Activated CD4-positive, alpha-beta T cell treated with anti-CD3 and anti-CD28 coated beads for 24 hours (primary cell): ENCODE data around the gene TXLNA.
"Not testable (repeated sequence)": the region's sequence is repeated elsewhere in the genome, so short reads cannot be mapped to it uniquely, and the experiment has no call there.

Experiments
- DNase-seq, 2 donors: peaks; one replicate each; pipeline ENCODE4 v3.0.0-alpha.2; 2020; ENCODE audit warnings: low read depth in 2 of 2

TXLNA gene

GRCh38 chr1:32179443-32180185 lies at the start of gene TXLNA:
TXLNA (plus strand) TSS chr1:32179675; CDS start chr1:32180346, 671 bp downstream.
- DNase-seq: peak; percentile 84 to 86

- DNase-seq: not testable (repeated sequence)
These were observed 45.6 kb upstream of the TXLNA start for GRCh38 chr1:32133950-32134280.

GRCh38 chr1:32137111-32137510 lies 42.4 kb upstream of the TXLNA start:
- DNase-seq: no peak

- no peak for DNase-seq
These were observed 40.5 kb upstream of the TXLNA start for GRCh38 chr1:32138965-32139364.

- no peak for DNase-seq
These were observed 36.8 kb upstream of the TXLNA start for GRCh38 chr1:32142446-32143301.

- not testable (repeated sequence) for DNase-seq
These were observed 36.2 kb upstream of the TXLNA start for GRCh38 chr1:32143302-32143695.

GRCh38 chr1:32144033-32144432 lies 35.4 kb upstream of the TXLNA start:
- no peak for DNase-seq

GRCh38 chr1:32147799-32148198 lies 31.7 kb upstream of the TXLNA start:
- DNase-seq: not testable (repeated sequence)

- no peak for DNase-seq
These were observed 28.6 kb upstream of the TXLNA start for GRCh38 chr1:32150847-32151246.

- no peak for DNase-seq
These were observed 28.1 kb upstream of the TXLNA start for GRCh38 chr1:32151319-32151787.

GRCh38 chr1:32159189-32159588 lies 20.3 kb upstream of the TXLNA start:
- DNase-seq: no peak

GRCh38 chr1:32163405-32163804 lies 16.1 kb upstream of the TXLNA start:
- DNase-seq: no peak

- not testable (repeated sequence) for DNase-seq
These were observed 13.8 kb upstream of the TXLNA start for GRCh38 chr1:32165633-32166032.

GRCh38 chr1:32170991-32171390 lies 8.5 kb upstream of the TXLNA start:
- DNase-seq: no peak

- no peak for DNase-seq
These were observed 6.7 kb upstream of the TXLNA start for GRCh38 chr1:32172621-32173245.

GRCh38 chr1:32178380-32179192 lies 889 bp upstream of the TXLNA start:
- DNase-seq: no peak

GRCh38 chr1:32179193-32179442 lies 357 bp upstream of the TXLNA start:
- DNase-seq: no peak

GRCh38 chr1:32180186-32181060 lies 948 bp downstream of the TXLNA start:
- DNase-seq: no peak

GRCh38 chr1:32181065-32181464 lies 1.6 kb downstream of the TXLNA start:
- no peak for DNase-seq

GRCh38 chr1:32181563-32181962 lies 2.1 kb downstream of the TXLNA start:
- DNase-seq: no peak

- no peak for DNase-seq
These were observed 2.6 kb downstream of the TXLNA start for GRCh38 chr1:32182060-32182459.
